Stimulated activated CD4-positive, alpha-beta T cell treated with anti-CD3 and anti-CD28 coated beads, TNF-alpha, amount 100 ng/mL, for 48 hours (primary cell): ENCODE results near the gene P3H3.
A peak's percentile ranks its signal among the peaks of the same experiment; 100 is the strongest.

Source experiments
- DNase-seq, 3 donors: peaks; one replicate each; pipeline ENCODE4 v3.0.0-alpha.2; 2020; ENCODE audit warnings: low read depth in 3 of 3

Gene P3H3

GRCh38 chr12:6827982-6828780 is at the start of gene P3H3:
P3H3 (plus strand) TSS chr12:6828407; CDS start chr12:6828441, 34 bp downstream.
- DNase-seq = no peak

GRCh38 chr12:6778574-6779550 is 49.3 kb upstream of the P3H3 start:
- peak; percentile 76 to 94 (median 80) for DNase-seq

GRCh38 chr12:6779708-6780432 is 48.3 kb upstream of the P3H3 start:
- no peak for DNase-seq

GRCh38 chr12:6780573-6780972 is 47.6 kb upstream of the P3H3 start:
- DNase-seq = no peak

- DNase-seq = no peak
Measured at GRCh38 chr12:6782119-6782518, 46.1 kb upstream of the P3H3 start.

- DNase-seq = no peak
Measured at GRCh38 chr12:6782850-6783566, 45.2 kb upstream of the P3H3 start.

- no peak for DNase-seq
Measured at GRCh38 chr12:6783828-6784227, 44.4 kb upstream of the P3H3 start.

- DNase-seq = no peak
Measured at GRCh38 chr12:6784296-6784695, 43.9 kb upstream of the P3H3 start.

- no peak for DNase-seq
Measured at GRCh38 chr12:6784761-6785160, 43.4 kb upstream of the P3H3 start.

- DNase-seq = no peak
Measured at GRCh38 chr12:6786416-6787094, 41.7 kb upstream of the P3H3 start.

GRCh38 chr12:6787309-6787708 is 40.9 kb upstream of the P3H3 start:
- DNase-seq = no peak

- peak; percentile 66 to 83 (median 79) for DNase-seq
Measured at GRCh38 chr12:6788972-6789924, 39.0 kb upstream of the P3H3 start, which contains the start of gene CD4. CD4 (plus strand) TSS chr12:6789528; CDS start chr12:6800139, 10,611 bp downstream.

- DNase-seq = no peak
Measured at GRCh38 chr12:6790496-6791150, 37.6 kb upstream of the P3H3 start.

GRCh38 chr12:6791931-6792520 is 36.2 kb upstream of the P3H3 start:
- DNase-seq = no peak

GRCh38 chr12:6792522-6793201 is 35.5 kb upstream of the P3H3 start:
- no peak for DNase-seq

- no peak for DNase-seq
Measured at GRCh38 chr12:6795088-6795487, 33.1 kb upstream of the P3H3 start.

GRCh38 chr12:6796576-6796975 is 31.6 kb upstream of the P3H3 start:
- DNase-seq = no peak

GRCh38 chr12:6799147-6799546 is 29.1 kb upstream of the P3H3 start:
- DNase-seq = no peak
